Trophoblast cell (in vitro differentiated cells and primary cell): ENCODE data around the gene ZG16.
"Not testable (repeated sequence)": the region's sequence is repeated elsewhere in the genome, so short reads cannot be mapped to it uniquely, and the experiment has no call there.

ENCODE experiments used
- DNase-seq, 2 donors: peaks; one replicate each; pipeline ENCODE4 v3.0.0-alpha.2; 2016
- H2AFZ ChIP-seq: 2 replicates; pipeline ENCODE4 v1.6.1; 2013; ENCODE audit warnings: low read length, moderate library complexity, mild to moderate bottlenecking; ENCODE audit not compliant: insufficient read depth, poor library complexity
- H2AK5ac ChIP-seq: 2 replicates; pipeline ENCODE4 v1.6.1; 2013; ENCODE audit warnings: mild to moderate bottlenecking, low read length
- H2BK120ac ChIP-seq: 2 replicates; pipeline ENCODE4 v1.6.1; 2013; ENCODE audit warnings: low read length, mild to moderate bottlenecking, moderate library complexity; ENCODE audit not compliant: insufficient read depth, poor library complexity
- H2BK12ac ChIP-seq: 2 replicates; pipeline ENCODE4 v1.6.1; 2013; ENCODE audit warnings: mild to moderate bottlenecking, low read length, moderate library complexity
- H2BK5ac ChIP-seq: 2 replicates; pipeline ENCODE4 v1.6.1; 2013; ENCODE audit warnings: low read length, low read depth, moderate library complexity, mild to moderate bottlenecking; ENCODE audit not compliant: poor library complexity
- H3K14ac ChIP-seq: 2 replicates; pipeline ENCODE4 v1.6.1; 2013; ENCODE audit warnings: mild to moderate bottlenecking, low read length
- H3K18ac ChIP-seq: 2 replicates; pipeline ENCODE4 v1.6.1; 2013; ENCODE audit warnings: mild to moderate bottlenecking, low read length
- H3K23ac ChIP-seq: 2 replicates; pipeline ENCODE4 v1.6.1; 2013; ENCODE audit warnings: low read length
- H3K27ac ChIP-seq: 2 replicates; pipeline ENCODE4 v1.5.1; 2013; ENCODE audit warnings: low read depth, mild to moderate bottlenecking, inconsistent platforms, low read length, moderate library complexity
- H3K27me3 ChIP-seq: 2 replicates; pipeline ENCODE4 v1.6.1; 2013; ENCODE audit warnings: inconsistent platforms, mild to moderate bottlenecking, low read length, moderate library complexity; ENCODE audit not compliant: insufficient read depth
- H3K36me3 ChIP-seq, 2 experiments: 1 replicate in 1 of 2; 2 replicates in 1 of 2; pipeline ENCODE4 v1.6.1; 2013; ENCODE audit warnings: low read length in 2 of 2, mild to moderate bottlenecking in 2 of 2, moderate library complexity in 1 of 2; ENCODE audit not compliant: insufficient read depth in 2 of 2, control insufficient read depth in 1 of 2
- H3K4ac ChIP-seq: 2 replicates; pipeline ENCODE4 v1.6.1; 2013; ENCODE audit warnings: low read depth, mild to moderate bottlenecking, low read length, moderate library complexity
- H3K4me1 ChIP-seq, 2 experiments: 1 replicate in 1 of 2; 2 replicates in 1 of 2; pipeline ENCODE4 v1.6.1; 2013; ENCODE audit warnings: low read length in 2 of 2, mild to moderate bottlenecking in 2 of 2, moderate library complexity in 1 of 2; ENCODE audit not compliant: insufficient read depth in 2 of 2, control insufficient read depth in 1 of 2
- H3K4me2 ChIP-seq: 2 replicates; pipeline ENCODE4 v1.6.1; 2013; ENCODE audit warnings: inconsistent platforms, mild to moderate bottlenecking, low read length, moderate library complexity
- H3K4me3 ChIP-seq: 2 replicates; pipeline ENCODE4 v1.5.1; 2013; ENCODE audit warnings: mild to moderate bottlenecking, low read depth, low read length, inconsistent platforms
- H3K79me1 ChIP-seq: one replicate; pipeline ENCODE4 v1.6.1; 2013; ENCODE audit warnings: low read length
- H3K79me2 ChIP-seq: 2 replicates; pipeline ENCODE4 v1.6.1; 2013; ENCODE audit warnings: low read length, mild to moderate bottlenecking; ENCODE audit not compliant: control insufficient read depth, insufficient read depth, poor library complexity
- H3K9ac ChIP-seq: 2 replicates; pipeline ENCODE4 v1.6.1; 2013; ENCODE audit warnings: mild to moderate bottlenecking, low read length
- H3K9me3 ChIP-seq: 2 replicates; pipeline ENCODE4 v1.6.1; 2013; ENCODE audit warnings: low read depth, mild to moderate bottlenecking, control low read depth, inconsistent platforms, low read length; ENCODE audit not compliant: insufficient read depth
- H4K12ac ChIP-seq: 2 replicates; pipeline ENCODE4 v1.6.1; 2013; ENCODE audit warnings: low read depth, mild to moderate bottlenecking, low read length, moderate library complexity
- H4K8ac ChIP-seq: 2 replicates; pipeline ENCODE4 v1.6.1; 2013; ENCODE audit warnings: low read depth, mild to moderate bottlenecking, low read length, moderate library complexity
- H4K91ac ChIP-seq: one replicate; pipeline ENCODE4 v1.6.1; 2013; ENCODE audit warnings: low read depth, mild to moderate bottlenecking, low read length, moderate library complexity
- WGBS: extraction: QIAGEN DNeasy Blood & Tissue Kit; methylation state at CpG from one replicate; pipeline ENCODE4 v1.1.7; 2013; ENCODE audit warnings: missing lambda C conversion rate; ENCODE audit not compliant: insufficient read length, insufficient coverage; ENCODE audit errors: extremely low coverage; 5-methylcytosine and 5-hydroxymethylcytosine counted together

The ZG16 gene

GRCh38 chr16:29791845-29792807, 14.1 kb downstream of the ZG16 start:
- Histone ChIP-seq H2BK5ac (no peak overlapping the region), H2AFZ (no peak overlapping the region), H3K4me2 (peak overlapping the region; percentile 75), H3K79me1 (peaks cover 11% of the 10 kb centered on the region), H3K27me3 (no peaks in the 10 kb centered on the region), H4K8ac (no peak overlapping the region), H3K79me2 (peaks cover 26% of the 10 kb centered on the region), H2BK120ac (no peak overlapping the region), H3K4me1 (peaks cover 11 to 16% of the 10 kb centered on the region in 2 experiments), H3K14ac (no peak overlapping the region), H3K27ac (no peak overlapping the region), H4K12ac (no peak overlapping the region), H3K4me3 (no peak overlapping the region), H3K23ac (peak overlapping the region; percentile 10), H4K91ac (no peak overlapping the region), H3K9ac (no peak overlapping the region), H3K36me3 (peaks cover 7 to 16% of the 10 kb centered on the region in 2 experiments), H2AK5ac (no peak overlapping the region), H3K18ac (no peak overlapping the region), H3K9me3 (no peaks in the 10 kb centered on the region), H3K4ac (peak overlapping the region; percentile 81), H2BK12ac (no peak overlapping the region)
- DNase-seq = no peak
- no CpG with 5 or more reads among the region's 9 CpGs for WGBS

GRCh38 chr16:29793153-29793552, 15.1 kb downstream of the ZG16 start:
- Histone ChIP-seq H3K79me2 (peaks cover 26% of the 10 kb centered on the region), H3K36me3 (peaks cover 10 to 24% of the 10 kb centered on the region in 2 experiments), H3K4me1 (peaks cover 11 to 16% of the 10 kb centered on the region in 2 experiments), H3K4ac (peak overlapping the region; percentile 81), H3K79me1 (peaks cover 11% of the 10 kb centered on the region)
- H4K12ac ChIP-seq, H2BK12ac ChIP-seq, H3K4me3 ChIP-seq, H2AK5ac ChIP-seq, H4K8ac ChIP-seq, DNase-seq, H2BK120ac ChIP-seq, H3K4me2 ChIP-seq, H3K14ac ChIP-seq, H4K91ac ChIP-seq, H3K23ac ChIP-seq, H3K27me3 ChIP-seq, H2BK5ac ChIP-seq, H3K18ac ChIP-seq, H3K9ac ChIP-seq, H3K9me3 ChIP-seq, H2AFZ ChIP-seq, H3K27ac ChIP-seq: not testable (repeated sequence)
- no CpG with 5 or more reads among the region's 18 CpGs for WGBS

- H2BK12ac ChIP-seq = no peak overlapping the region
- H3K4me1 ChIP-seq = peaks cover 11 to 16% of the 10 kb centered on the region in 2 experiments
- H3K4ac ChIP-seq = peak overlapping the region; percentile 43
- H3K36me3 ChIP-seq = peaks cover 20 to 35% of the 10 kb centered on the region in 2 experiments
- H4K91ac ChIP-seq = no peak overlapping the region
- no peak overlapping the region for H3K18ac ChIP-seq
- H3K4me3 ChIP-seq = no peak overlapping the region
- no peak overlapping the region for H3K14ac ChIP-seq
- no peak overlapping the region for H2AK5ac ChIP-seq
- no peak overlapping the region for H3K9ac ChIP-seq
- peaks cover 26% of the 10 kb centered on the region for H3K79me2 ChIP-seq
- no peak overlapping the region for H3K27ac ChIP-seq
- H3K23ac ChIP-seq = no peak overlapping the region
- WGBS = no CpG with 5 or more reads among the region's 3 CpGs
- no peak overlapping the region for H3K4me2 ChIP-seq
- H3K9me3 ChIP-seq = no peaks in the 10 kb centered on the region
- DNase-seq = no peak
- no peak overlapping the region for H4K8ac ChIP-seq
- no peak overlapping the region for H2AFZ ChIP-seq
- no peak overlapping the region for H4K12ac ChIP-seq
- H2BK5ac ChIP-seq = no peak overlapping the region
- H3K79me1 ChIP-seq = peaks cover 11% of the 10 kb centered on the region
- no peak overlapping the region for H2BK120ac ChIP-seq
- H3K27me3 ChIP-seq = no peaks in the 10 kb centered on the region
Measured at GRCh38 chr16:29794231-29794710, 16.2 kb downstream of the ZG16 start.

- Histone ChIP-seq H3K4me1 (peaks cover 6 to 7% of the 10 kb centered on the region in 2 experiments), H2BK12ac (no peak overlapping the region), H3K9me3 (peaks cover 1% of the 10 kb centered on the region), H4K8ac (no peak overlapping the region), H2AK5ac (no peak overlapping the region), H3K79me2 (peaks cover 8% of the 10 kb centered on the region), H3K4ac (no peak overlapping the region), H4K12ac (no peak overlapping the region), H3K4me2 (no peak overlapping the region), H4K91ac (no peak overlapping the region), H3K4me3 (no peak overlapping the region), H3K23ac (no peak overlapping the region), H3K14ac (no peak overlapping the region), H3K36me3 (peaks cover 51 to 57% of the 10 kb centered on the region in 2 experiments), H3K79me1 (peaks cover 14% of the 10 kb centered on the region), H2BK120ac (no peak overlapping the region), H3K27ac (no peak overlapping the region), H3K9ac (no peak overlapping the region), H3K18ac (no peak overlapping the region), H2AFZ (no peak overlapping the region), H3K27me3 (no peaks in the 10 kb centered on the region), H2BK5ac (no peak overlapping the region)
- no CpG with 5 or more reads among the region's 8 CpGs for WGBS
- DNase-seq = no peak
Measured at GRCh38 chr16:29802416-29802935, 24.4 kb downstream of the ZG16 start.
